CD4-positive, alpha-beta T cell treated with Interferon gamma for 1 hour (primary cell): ENCODE data around the gene TNP1.

Experiments used
- DNase-seq: peaks from one replicate; pipeline ENCODE4 v3.0.0-alpha.2; 2020

TNP1 gene

DNA sequence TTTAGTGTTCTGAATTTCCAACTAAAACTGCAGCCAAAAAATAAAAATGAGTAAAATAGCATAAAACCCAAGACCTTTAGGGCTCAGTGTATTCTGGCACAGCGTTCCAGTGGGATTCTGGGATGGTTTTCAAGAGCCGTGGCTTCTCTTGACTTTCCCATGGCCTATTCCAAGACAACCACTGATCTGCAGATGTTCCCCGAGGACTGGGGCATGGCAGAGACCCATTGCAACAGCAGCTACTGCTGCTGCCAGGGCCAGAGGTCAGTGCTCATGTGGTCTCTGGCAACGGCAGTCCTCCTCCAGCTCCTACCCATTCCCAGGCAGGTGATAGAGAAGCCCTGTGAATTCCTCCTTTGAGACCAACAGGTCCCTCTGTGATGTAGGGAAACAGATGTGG lies 26.8 kb downstream of the TNP1 start:
- no peak for DNase-seq

DNA sequence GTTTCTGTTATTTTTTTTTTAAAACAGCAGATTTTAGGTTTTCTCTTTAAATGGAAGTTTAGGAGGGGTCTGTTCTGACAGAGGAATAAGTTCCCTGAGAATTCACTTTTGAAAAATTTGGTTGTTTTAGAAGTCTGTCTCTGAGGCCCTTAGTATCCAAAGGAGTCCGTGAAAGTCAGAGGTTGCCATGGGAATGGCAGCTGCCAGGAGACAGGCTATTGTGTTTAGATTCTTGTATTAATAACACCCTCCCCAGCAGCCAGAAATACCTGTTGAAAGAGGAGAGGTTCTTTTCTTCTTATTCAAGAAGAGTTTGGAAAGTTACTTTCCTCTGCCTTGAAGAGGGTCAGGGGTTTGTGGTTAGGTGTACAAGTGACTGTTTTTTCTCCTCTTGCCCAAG lies 29.5 kb downstream of the TNP1 start:
- no peak for DNase-seq

- DNase-seq = no peak
Observed at GRCh38 chr2:216829533-216829932, 30.3 kb downstream of the TNP1 start.

GRCh38 chr2:216827073-216827720 lies 32.7 kb downstream of the TNP1 start:
- no peak for DNase-seq

DNA sequence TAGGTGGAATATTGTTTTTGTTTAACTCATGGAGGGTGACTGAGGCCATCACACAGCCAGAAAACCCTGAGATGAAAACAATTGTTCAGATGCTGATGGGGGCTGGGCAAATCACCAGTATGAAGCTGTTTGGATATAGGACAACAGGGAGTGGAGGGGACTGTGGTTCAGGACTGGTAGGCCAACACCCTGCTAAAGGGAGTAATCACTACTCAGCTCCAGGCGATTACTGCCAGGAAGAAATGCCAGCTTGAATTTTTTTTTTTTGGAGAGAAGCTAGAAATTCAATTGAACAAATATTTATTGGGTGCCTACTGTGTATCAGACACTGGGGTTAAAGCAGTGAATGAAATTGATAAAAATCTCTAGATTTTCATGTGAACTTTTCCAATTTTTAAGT lies 37.4 kb downstream of the TNP1 start:
- no peak for DNase-seq

GRCh38 chr2:216820709-216821108 lies 39.2 kb downstream of the TNP1 start:
- no peak for DNase-seq

GRCh38 chr2:216819766-216820165 lies 40.1 kb downstream of the TNP1 start:
- no peak for DNase-seq

DNA sequence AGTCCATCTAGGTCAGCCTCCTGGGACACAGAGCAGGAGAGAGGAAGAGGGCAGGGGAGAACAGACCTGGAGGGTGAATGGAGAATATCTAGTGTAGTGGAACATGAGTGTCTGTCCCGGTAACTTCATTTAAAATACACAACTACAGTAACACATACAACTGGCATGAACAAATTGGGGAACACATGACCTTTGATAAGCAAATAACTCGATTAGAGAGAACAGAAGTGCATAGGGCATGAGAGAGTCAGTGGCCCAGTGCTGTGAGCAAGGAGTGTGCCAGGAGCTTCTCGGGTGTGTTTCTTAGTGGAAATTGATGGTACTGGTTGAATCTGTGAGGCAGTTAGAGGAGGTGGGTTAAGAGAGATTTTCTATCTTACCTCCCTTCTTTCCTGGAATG lies 40.8 kb downstream of the TNP1 start:
- no peak for DNase-seq

GRCh38 chr2:216810399-216811160 lies 49.3 kb downstream of the TNP1 start:
- no peak for DNase-seq
